Measurements from ENCODE around the gene ITGA2B.
A peak's percentile ranks its signal among the peaks of the same experiment; 100 is the strongest.
"Not testable (repeated sequence)": the region's sequence is repeated elsewhere in the genome, so short reads cannot be mapped to it uniquely, and the experiment has no call there.

ITGA2B gene

DNA sequence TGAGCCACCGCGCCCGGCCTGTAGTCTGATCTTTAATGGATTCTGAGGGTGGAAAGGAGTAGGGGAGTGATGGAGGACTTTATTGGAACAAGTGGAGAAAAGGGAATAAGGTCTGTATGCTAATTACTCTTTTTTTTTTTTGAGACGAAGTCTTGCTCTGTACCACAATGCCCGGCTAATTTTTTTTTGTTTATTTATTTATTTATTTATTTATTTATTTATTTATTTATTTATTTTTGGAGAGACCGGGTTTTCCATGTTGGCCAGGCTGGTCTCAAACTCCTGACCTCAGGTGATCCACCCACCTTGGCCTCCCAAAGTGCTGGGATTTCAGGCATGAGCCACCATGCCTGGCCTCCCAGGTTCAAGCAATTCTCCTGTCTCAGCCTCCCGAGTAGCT lies 59.9 kb downstream of the ITGA2B start:
- not testable (repeated sequence) for DNase-seq (ENCODE audit: low spot score)

DNA sequence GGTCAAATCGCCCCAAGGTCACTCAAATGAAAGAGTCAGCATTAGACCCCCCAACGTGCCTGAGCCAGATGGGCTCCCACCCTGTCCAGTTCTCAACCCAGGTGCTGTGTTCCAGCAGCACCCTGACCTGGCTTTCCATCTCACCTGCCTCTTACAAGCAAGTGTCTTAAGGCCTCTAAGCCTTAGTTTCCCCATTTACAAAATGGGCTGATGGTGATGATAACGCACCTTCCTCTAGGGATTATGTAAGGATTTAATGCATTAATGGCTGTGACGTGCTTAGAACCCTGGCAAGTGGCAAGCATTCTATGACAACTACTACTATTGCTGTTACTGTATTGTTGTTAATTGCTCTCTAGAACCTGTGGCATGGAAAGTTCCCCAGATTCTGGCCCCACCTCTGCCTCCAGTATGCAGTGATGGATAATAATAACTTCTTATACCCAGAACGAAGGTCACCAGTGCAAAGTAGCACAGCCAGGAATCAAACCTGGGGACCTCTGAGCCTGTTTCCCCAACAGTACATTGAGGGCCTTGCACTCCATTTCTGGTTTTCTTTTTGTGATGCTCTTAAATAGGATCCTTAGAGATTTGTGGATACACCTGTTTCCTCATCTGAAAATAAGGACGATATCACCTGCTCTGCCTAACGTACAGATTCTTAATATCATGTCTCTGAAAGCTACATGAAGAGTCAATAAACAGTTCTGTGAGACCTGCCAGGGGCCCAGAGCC lies 61.6 kb downstream of the ITGA2B start:
- DNase-seq (ENCODE audit: low spot score), result no peak

DNA sequence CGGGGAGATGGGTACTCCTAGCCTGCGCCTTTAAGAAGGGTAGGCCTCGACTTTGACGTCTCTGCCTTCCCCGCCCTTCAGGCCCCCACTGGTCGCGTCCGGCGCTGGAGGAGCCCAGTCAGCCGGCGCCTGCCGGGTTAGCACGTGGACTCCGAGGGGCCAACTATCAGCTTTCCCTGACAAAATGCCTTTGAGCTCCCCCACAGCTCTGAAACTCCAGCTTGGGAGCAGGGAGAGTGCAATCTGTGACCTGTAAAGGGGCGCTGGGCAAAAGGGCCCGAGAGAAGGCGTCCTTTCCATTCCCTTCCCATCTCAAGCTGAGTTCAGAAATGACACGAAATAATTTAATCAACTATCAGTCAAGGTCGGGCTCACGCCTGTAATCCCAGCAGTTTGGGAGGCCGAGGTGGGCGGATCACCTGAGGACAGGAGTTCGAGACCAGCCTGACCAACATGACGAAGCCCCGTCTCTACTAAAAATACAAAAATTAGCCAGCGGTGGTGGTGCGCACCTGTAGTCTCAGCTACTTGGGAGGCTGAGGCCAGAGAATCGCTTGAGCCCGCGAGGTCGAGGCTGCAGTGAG lies 62.5 kb downstream of the ITGA2B start:
- DNase-seq (ENCODE audit: low spot score), result peak; percentile 96

DNA sequence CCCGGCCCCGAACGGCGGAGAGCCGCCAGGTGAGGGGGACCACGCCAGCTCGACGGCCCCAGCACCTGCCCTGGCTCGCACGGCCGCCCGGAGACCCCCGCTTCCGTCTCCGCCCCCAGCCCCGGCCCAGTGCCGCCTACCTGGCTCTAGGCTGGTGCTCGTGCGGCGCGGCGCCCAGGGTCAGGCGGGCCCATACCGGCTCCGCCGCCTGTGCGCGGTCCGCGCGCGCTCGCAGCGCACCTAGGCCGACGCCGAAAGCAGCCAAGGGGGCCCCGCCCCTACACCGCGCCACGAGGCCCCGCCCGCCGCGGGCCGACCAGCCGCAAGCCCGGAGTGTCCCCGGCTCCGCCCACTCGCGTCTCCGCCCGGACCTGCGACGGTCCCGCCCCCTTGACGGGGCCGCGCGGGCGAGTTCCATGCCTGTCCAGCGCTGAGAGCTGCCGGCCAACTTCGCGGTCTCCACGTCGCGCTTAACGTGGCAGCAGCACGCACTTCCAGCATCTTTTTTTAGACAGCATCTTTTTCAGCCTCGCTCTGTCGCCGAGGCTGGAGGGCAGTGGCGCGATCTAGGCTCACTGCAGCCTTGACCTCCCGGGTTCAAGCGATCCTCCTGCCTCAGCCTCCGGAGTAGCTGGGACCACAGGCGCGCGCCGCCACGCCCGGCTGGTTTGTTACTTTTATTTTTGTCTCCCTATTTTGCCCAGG lies 64.7 kb downstream of the ITGA2B start, which contains the start of gene SLC25A39:
Gene SLC25A39, minus strand, starts transcription at position 253 of the 705 bp plus-strand sequence. CDS start 1,261 bp downstream, outside the sequence.
- peak; percentile 74 for DNase-seq (ENCODE audit: low spot score)

DNA sequence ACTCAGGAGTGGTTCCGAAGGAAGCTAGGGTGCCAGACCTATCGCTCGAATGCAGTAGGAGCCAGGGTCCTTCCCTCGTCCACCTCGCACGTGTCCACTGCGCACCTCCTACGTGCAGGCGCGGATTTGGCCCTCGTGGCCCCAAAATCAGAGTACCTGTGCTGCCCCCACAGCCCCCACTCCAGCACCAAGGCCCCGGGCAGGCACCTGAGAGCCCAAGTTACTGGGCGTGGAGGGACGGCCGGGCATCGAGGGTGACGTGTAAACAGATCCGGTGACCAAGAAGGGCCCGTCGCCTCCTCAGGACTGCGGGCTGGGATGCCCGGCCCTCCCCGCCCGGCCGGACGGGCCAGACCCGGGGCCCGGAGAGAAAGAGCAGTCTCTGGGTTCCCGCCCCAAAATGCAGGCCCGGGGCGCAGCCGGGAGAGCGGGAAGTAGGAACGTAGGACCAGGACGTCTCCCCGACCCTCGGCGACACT lies 65.3 kb downstream of the ITGA2B start:
- no peak for DNase-seq (ENCODE audit: low spot score)

DNA sequence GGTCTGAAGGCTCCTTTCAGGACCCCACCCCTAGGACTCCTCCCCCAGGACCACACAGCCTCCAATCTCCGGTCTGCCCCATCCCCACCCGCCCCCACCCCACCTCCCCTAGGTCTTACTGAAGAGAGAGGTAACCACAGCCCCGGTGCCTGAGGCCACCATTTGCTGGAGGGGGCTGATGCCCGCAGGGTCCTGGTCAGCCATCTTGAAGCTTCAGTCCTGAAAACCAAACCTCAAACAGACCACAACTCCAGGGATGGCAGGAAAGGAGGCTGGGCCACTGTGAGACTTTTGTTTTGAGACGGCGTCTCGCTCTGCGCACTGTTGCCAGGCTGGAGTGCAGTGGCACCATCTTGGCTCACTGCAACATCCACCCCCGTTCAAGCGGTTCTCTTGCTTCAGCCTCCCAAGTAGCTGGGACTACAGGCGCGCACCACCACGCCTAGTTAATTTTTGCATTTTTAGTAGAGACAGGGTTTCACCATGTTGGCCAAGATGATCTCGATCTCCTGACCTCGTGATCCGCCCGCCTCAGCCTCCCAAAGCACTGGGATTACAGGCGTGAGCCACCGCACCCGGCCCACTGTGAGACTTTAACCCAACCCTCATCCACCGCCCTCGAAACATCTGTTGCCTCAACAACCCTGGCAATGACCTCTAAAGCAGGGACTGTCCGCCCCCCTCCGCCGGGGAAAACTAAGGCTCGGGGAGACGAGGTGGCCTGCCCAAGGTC lies 65.9 kb downstream of the ITGA2B start:
- no peak for DNase-seq (ENCODE audit: low spot score)

DNA sequence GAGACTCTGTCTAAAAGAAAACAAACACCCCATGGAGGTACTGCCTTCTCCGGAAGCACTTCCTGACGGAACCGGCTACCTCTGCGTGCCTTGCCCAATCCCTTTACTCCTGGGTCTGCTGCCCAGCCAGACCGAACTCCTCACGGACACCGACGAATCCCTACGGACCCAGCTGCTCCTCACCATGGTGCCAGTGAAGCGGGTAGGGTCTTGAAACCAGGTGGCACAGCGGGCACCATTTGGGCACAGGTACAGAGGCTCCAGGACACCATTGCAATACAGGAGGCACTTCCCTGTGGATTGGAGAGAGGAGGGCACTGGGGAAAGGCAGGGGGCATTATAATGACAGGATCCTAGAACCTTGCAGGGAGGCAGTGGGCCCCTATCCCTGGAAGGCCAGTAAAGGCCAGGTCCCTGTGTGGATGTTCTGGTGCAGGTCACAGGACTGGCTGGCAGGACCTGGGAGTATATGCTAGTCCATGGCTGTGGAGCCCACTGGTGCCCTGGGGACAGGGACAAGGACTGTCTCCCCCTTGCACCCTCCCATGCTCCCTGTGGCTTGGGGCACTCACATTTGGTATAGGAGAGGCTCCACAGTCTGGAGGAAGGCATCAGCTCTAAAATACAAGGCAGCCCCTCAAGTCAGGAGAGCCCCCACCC lies 67.1 kb downstream of the ITGA2B start:
- DNase-seq (ENCODE audit: low spot score), result no peak

All from COLO829 (cell line).